ENCODE measurements around the gene ABCD3. TPM values are rescaled to one million over a fixed set of nuclear protein-coding genes. Genes with fewer than 3 reads are reported as not detected.

ABCD3 gene
- total and polyA plus RNA-seq, 2 of the 8 experiments (the other 6 are each of a cell fraction or from before 2014, with no cell fraction given) = 6.6 to 29.4 TPM

GRCh38 chr1:94549706-94550105, 131.5 kb downstream of the ABCD3 start:
- Histone ChIP-seq H3K27ac (ENCODE audit: low read depth, low read length) (no peak overlapping the region), H3K4me1 (replicated peaks in 1 of 4; ENCODE audit: control insufficient read depth in 3 of 4, insufficient read depth in 4 of 4, low read length in 3 of 4) (peaks cover 11 to 21% (median 12%) of the 10 kb centered on the region in 4 experiments), H3K27me3 (replicated peaks in 1 of 4; ENCODE audit: control insufficient read depth in 3 of 4, extremely low read depth in 1 of 4, insufficient read depth in 3 of 4, low read length in 3 of 4) (0 out of 7 replicates have a peak, but pooled peaks cover 0 to 2% (median 0%) of the 10 kb centered on the region in 4 experiments), H3K4me2 (ENCODE audit: insufficient read depth in 1 of 2, low read depth in 2 of 2, low read length in 2 of 2) (no peak overlapping the region), H4K8ac (ENCODE audit: extremely low read depth, insufficient read depth, low read length) (no peak overlapping the region), H3K79me2 (ENCODE audit: control insufficient read depth in 1 of 2, insufficient read depth in 2 of 2, low read length in 2 of 2) (no peaks in the 10 kb centered on the region), H2BK120ac (replicated peaks; ENCODE audit: low read depth, low read length) (no peak overlapping the region), H4K91ac (replicated peaks; ENCODE audit: insufficient read length, low read length) (no peak overlapping the region), H2BK15ac (ENCODE audit: low read length) (no peak overlapping the region), H3K9me3 (ENCODE audit: insufficient read depth in 2 of 2, low read depth in 1 of 2, low read length in 1 of 2) (no peaks in the 10 kb centered on the region), H3K4ac (replicated peaks; ENCODE audit: insufficient read length, low read depth, low read length) (no peak overlapping the region), H2AK5ac (ENCODE audit: low read depth, low read length) (no peak overlapping the region), H3K18ac (ENCODE audit: extremely low read depth, low read length) (no peak overlapping the region), H3K23me2 (ENCODE audit: low read depth, low read length) (no peaks in the 10 kb centered on the region), H3K23ac (ENCODE audit: insufficient read length) (no peak overlapping the region), H3K79me1 (ENCODE audit: low read depth, low read length) (no peaks in the 10 kb centered on the region), H2BK5ac (ENCODE audit: low read depth, low read length) (no peak overlapping the region), H3K36me3 (ENCODE audit: control insufficient read depth in 2 of 4, insufficient read depth in 4 of 4, low read length in 3 of 4) (no peaks in the 10 kb centered on the region), H2AFZ (ENCODE audit: low read length) (no peak overlapping the region), H4K20me1 (replicated peaks in 1 of 2; ENCODE audit: control insufficient read depth in 1 of 2, insufficient read depth in 2 of 2, low read length in 2 of 2) (no peaks in the 10 kb centered on the region), H2BK20ac (ENCODE audit: low read length) (no peak overlapping the region; the same call in 1 of the 2 replicates), H4K5ac (ENCODE audit: insufficient read length, low read depth, low read length) (no peak overlapping the region), H3K14ac (ENCODE audit: insufficient read length) (no peak overlapping the region), H3K4me3 (ENCODE audit: extremely low read depth in 1 of 4, insufficient read depth in 2 of 4, low read depth in 3 of 4, low read length in 4 of 4) (no peak overlapping the region), H3K9ac (replicated peaks in 1 of 4; ENCODE audit: extremely low read depth in 1 of 4, low read depth in 3 of 4, low read length in 3 of 4) (no peak overlapping the region), H2BK12ac (ENCODE audit: low read depth, low read length) (no peak overlapping the region), H3K56ac (replicated peaks; ENCODE audit: insufficient read length, low read depth, low read length) (no peak overlapping the region)
- DNase-seq (ENCODE audit: low read depth in 1 of 2, low spot score in 2 of 2) = no peak
- ChIA-PET CTCF (ENCODE audit: partially characterized antibody) (interaction anchor here (0.6 to 1.7 kb wide), 8 partner anchors 28 to 504 kb away, joined by 3 to 7 read pairs (median 3); no protein-coding TSS in a partner anchor), POLR2A (ENCODE audit: partially characterized antibody) (no interaction called here)
- TF ChIP-seq RXRA (IDR thresholded peaks at IDR 0.05; ENCODE audit: insufficient read depth, low read depth, low read length) (no peak), BRCA1 (IDR thresholded peaks at IDR 0.05; ENCODE audit: low read depth, low read length) (no peak), BCL11A (IDR thresholded peaks at IDR 0.05; ENCODE audit: low read depth in 2 of 2, low read length in 2 of 2) (no peak), EZH2 (IDR thresholded peaks at IDR 0.05; ENCODE audit: low read depth, low read length, severe bottlenecking) (no peak), KDM1A (IDR thresholded peaks at IDR 0.05; ENCODE audit: borderline replicate concordance, low read length) (no peak)
- FAIRE-seq = no peak
- 91% methylated on average over 5 of the region's 5 CpGs; no CpG with 5 or more reads in 1 of the 2 experiments for WGBS, 2 experiments (ENCODE audit: extremely low coverage in 1 of 2, insufficient coverage in 1 of 2, insufficient read length in 1 of 2, insufficient replicate concordance in 2 of 2, low coverage in 1 of 2, low lambda C conversion rate in 2 of 2, missing lambda C conversion rate in 1 of 2)
